Stimulated activated naive CD4-positive, alpha-beta T cell treated with Interleukin-2 at 50 U/mL for 16 hours (primary cell): ENCODE measurements around the gene DIPK2A.

Experiments used
- DNase-seq: peaks from one replicate; lab custom pipeline; 2025; lab: John Stamatoyannopoulos, UW

DIPK2A gene, protein sequence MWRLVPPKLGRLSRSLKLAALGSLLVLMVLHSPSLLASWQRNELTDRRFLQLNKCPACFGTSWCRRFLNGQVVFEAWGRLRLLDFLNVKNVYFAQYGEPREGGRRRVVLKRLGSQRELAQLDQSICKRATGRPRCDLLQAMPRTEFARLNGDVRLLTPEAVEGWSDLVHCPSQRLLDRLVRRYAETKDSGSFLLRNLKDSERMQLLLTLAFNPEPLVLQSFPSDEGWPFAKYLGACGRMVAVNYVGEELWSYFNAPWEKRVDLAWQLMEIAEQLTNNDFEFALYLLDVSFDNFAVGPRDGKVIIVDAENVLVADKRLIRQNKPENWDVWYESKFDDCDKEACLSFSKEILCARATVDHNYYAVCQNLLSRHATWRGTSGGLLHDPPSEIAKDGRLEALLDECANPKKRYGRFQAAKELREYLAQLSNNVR

DNA sequence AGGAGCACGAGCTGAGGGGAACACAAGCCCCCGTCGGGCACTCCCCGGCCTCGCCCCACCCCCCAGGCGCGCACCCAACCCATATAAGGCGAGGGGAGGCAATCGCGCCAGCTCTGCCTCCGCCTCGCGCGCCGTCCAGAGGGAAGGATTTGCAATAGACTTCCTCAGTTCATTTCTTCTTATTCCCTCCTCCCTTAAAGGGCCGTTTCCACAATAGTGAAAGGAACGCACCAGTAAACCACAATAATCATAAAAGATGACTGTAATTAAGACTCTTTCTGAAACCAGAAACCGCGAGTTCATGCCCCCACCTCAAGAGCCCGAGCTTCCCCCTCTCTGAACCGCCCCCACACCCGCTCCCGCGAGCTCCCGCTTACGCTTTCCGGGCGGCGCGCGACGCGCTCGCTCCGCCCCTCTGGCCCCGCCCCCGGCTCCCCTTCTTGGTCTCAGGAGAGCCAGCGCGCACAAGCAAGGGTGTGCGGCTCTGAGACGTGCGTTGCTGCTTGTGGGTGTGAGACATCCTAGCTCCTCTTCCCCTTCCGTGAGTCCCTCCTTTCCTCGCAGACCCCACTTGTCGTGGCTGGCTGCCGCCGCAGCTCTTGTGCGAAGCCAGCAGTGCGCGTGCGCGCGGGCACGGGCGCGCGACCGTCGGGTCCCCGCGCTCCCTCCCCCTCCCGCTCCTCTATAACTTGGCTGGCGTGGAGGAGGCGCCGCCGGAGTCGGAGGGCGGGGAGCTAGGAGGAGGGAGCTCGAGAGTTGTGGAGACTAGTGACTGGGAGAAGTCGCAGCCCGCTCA is at the start of gene DIPK2A:
DIPK2A (plus strand) TSS at position 465 of the 796 bp plus-strand sequence. CDS start 510 bp downstream, outside the sequence.
- peak; percentile 94 for DNase-seq

DNA sequence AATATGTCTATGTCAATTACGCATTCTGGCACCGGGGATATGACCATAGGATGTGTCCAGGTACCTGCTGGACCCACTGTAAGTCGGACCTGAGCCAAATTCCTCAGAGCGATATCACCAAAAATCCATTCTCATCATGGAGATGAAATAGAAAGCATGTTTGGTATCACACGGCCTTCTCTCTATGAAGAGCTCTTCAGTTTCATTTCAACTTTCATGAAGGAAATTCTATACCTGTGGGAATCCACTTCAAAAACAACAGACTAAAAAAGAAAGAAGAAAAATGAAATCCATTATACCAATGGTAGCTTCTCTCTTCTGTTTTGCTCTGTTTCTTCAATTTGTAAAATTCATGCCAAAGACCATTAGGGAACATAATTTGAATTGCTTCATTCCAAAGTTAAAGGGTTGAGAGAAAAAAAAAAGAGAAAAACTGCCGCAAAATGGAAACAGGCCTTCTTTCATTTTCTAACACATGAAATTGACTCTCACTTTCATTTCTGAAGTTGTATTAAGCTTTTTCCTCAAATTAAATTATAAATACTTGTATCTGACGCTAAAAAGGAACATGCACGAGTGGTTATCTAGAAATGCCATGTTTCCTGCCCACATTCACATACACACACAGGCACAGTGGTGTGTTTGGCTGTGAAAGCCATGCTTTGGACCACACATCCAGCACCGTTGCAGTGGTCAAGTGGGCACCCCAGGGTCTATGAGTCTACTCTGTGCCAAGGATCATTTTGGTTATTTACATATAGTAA is 46.9 kb upstream of the DIPK2A start:
- DNase-seq: no peak

DNA sequence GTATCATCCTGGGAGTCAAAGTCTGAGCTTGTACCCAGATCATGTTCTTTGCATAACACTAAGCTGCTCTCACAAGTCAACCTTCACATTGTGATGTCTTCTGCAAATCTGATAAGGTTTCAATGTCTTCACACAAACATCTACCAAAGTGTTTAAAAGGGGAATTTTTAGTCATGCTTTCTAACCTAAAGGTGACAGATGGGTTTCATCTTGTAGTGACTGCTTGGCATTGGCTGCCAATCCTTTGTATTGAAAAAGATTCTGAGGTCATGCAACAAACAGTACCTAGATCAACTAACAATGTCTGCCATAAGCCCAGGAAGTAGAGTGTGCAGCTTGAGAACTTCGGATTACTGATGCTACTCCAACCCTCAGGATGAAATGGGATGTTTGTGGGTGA is 43.6 kb upstream of the DIPK2A start:
- DNase-seq: no peak

DNA sequence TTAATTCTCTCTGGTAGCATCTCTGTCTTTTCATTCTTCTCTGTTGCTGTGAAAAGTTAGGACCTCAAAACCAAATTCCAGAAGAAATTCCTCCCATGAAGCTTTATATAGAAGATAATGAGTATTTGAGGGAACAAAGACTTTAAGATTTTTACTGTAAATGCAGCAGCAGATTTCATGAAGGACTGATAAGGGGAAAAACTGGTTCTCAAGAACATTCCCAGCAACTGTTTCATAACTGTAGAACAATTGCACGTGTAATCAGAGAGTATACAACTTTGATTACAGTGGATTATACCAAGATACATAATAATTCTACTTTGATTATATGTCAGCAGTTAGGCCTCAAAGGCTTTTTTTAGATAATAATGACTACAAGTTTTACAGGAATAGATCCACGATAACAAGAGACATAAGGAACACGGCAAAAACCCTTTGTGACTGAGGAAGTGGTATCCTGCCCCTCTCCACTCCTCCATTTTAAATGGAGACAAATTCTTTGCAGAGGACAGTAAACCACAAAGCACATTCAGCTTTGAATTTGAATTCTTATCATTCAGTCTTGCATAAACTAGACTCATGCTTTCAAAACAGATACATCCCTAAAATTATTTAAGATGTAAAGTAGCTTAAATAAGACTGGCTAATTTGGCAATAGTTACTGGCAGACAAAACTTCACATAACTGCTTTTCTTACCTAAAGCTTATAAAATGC is 42.9 kb upstream of the DIPK2A start:
- DNase-seq: no peak

DNA sequence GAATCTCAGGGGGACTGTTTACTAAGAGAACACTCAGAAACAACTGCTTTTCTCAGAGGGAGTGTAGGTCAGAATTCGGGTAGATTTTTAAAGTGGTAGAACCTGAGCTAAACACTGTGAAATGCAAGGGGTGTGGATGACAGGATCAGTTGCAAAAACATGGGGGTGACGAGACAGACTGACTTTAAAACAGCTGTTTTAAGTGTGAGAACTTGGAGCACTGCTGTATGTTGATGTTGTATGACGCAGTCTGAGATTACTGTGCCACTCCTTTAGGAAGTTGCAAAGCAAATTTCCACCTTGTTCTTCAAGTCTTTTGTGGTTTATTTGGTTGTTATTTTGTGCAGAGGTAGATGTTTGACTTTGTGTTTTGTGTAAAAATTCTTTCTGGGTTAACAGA is 36.8 kb upstream of the DIPK2A start:
- no peak for DNase-seq

DNA sequence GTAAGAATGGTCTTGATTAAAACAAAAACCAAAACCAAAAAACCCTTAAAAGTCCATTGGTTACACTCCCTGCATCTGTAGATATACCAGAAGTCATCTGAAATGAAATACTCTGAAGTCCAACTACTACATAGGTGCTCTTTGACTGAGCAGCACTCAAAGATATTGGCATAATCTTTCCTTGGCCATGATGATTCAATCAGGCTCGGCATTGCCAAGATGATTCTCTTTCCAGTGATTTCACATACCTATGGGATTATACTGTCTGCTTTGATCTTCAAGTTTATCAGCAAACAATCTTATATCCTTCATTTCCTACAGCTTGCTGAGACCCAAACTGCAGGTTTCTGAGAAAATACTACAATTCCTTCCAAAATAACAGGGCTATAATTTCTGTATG is 35.9 kb upstream of the DIPK2A start:
- no peak for DNase-seq

DNA sequence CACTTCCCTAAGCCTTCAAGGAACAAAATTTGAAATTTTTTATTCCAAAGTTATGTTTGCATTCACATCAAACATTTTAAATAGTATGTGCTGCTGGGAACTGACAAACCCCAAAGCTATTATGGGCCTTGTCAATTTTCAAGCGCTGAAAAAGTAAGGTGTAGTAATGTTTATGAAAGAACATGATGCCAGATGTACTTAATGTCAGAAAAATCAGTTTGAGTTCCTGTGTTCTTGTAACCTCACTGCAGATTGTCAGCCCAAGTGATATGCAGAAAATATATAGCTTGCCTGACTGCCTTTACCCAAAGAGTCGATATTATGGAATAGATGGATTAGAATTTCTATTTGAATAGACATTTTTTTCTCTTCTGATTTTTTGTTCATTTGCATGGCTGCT is 20.8 kb upstream of the DIPK2A start:
- DNase-seq: no peak

DNA sequence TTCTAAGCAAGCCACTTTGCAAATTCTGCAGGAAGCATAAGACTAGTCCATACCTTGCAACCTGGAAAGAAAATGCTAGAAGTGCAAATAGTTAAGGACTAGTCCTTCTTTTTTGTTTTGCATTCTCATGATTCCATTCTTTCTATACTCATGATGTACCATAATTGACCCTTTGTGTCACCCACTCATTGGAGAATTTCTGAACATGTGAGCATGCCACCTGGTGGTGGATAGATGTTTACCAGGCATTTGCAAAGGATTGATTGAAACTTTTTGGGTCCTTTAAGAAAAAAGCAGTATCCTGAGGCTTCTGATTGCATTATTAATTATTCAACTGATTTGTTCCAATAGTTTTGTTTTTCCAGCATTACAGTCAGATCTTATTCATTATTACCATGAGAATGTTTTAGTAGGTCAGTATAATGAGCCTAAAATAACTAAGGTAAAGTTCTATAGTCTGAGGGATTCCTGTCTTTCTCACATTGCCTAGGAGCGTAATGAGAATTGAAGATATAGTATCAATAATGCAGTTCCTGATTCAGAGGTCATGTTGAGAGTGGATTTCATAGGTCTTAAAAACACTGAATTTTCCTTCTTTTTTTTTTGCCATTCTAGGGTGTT is 20.2 kb upstream of the DIPK2A start:
- peak; percentile 12 for DNase-seq

DNA sequence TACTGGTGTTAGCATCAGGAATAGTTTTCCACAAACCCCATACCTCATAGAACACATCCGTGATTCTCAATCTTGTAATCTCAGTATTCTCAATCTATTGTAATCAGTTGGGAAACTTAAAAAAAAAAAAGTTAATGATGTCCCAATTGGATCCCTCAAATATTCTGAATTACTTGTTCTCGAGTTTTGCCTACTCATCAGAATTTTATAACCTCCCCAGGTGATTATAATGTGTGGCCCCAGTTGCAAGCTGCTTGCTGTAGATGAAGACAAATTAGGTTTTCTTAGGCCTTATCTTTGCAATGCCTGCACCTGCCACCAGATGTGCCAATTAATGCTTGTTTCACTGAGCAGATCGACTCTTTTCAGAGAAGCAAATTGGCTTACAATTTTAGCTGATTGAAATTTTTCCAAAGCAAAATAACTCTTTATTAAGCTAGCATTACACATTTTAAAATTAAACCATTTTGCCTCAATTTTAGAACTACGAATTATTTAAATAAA is 19.0 kb upstream of the DIPK2A start:
- no peak for DNase-seq

DNA sequence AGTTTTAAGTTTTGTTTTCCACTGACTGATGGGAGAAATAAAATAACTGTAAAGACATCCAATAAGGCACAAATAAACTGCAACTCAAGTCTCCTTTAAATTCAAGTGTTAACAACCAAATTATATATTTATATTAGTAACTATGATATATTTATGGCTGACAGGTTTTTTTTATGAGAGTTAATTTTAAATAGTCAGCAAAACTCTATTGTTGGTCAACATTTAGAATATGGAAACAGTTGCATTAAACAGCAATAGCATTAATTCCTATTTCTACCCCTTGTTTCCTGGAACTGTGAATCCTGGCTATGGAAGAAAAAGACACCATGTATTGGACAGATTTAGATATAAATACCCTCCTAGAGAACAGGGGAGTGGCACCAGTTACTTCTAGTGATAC is 16.5 kb upstream of the DIPK2A start:
- no peak for DNase-seq

DNA sequence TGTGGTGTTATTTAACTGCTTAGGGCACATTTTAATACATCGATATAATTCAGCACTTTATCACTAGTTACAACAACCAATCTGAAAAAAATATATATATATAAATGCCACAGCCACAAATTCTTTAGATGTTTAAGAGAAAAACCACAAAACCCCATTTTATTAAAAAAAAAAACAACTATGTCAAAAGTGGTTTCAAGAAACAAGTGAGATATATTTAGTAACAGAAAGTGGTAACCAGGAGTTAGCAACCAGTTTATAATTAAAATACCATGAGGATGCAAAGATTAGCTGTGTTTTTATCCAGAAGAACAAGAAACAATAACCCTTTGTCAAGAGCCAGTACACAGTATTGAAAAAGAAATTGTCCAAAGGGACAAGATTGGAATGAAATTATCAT is 14.8 kb upstream of the DIPK2A start:
- no peak for DNase-seq

DNA sequence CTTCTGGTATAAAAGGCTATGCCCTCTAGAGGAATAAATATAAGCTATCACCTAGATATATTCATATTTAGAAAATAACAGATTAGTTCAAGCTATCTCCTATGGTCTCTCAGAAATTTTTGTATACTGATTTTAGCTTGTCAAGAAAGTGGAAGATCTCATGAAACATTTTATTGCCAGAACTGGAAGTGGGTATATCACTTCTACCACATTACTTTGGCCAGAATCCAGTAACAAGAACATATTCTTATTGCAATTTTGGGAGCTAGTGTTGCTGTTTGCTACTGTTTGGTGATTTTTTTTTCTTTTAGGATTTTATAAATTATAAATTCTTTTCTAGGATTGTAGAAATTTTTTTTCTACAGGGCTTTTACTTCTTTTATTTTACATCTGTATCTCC is 14.2 kb upstream of the DIPK2A start:
- no peak for DNase-seq

DNA sequence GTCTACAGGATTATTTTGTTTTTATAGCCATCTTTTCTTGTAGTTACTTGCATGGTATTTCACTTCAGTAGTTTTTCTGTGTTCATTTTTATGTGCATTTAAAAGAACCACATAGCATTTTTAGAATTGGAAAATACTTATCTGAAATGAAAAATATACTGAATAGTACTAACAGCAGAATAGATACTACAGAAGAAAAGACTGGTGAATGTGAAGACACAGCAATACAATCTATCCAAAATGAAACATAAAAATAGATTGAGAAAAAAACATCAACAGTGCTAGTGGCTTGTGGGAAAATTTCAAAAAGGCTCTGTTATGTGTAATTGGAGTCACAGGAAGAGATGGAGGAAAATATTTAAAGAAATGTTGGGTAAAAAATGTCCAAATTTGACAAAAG is 12.7 kb upstream of the DIPK2A start:
- no peak for DNase-seq

DNA sequence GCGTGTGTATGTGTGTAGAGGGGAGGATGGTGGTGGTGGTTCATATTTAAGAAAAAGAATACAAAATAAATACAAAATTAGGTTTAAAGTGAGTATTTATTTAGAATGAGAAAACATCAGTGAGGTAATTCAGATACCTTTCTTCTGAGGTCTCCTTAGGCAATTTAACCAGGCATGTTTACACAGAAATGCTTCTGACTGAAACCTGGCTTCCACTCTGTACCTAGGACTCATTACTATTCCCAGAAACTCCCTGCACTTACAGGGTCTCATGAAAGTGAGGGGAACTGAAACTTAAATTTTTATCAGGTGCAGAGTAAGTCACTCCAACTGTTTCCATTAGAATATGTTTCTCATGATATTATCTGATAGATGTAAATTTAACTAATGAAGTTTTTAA is 10.3 kb upstream of the DIPK2A start:
- DNase-seq: no peak

DNA sequence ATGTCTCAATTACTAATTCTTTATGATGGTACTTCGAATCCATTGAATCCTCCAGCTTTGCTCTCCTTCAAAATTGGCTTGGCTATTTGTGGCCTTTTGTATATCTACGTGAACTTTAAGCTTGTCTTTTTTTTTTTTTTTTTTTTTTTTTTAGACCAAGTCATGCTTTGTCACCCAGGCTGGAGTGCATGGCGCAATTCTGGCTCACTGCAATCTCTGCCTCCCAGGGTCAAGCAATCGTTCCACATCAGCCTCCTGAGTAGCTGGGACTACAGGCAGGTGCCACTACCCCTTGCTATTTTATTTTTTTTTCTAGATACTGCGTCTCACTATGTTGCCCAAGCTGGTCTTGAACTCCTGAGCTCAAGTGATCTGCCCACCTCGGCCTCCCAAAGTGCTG is 7.7 kb upstream of the DIPK2A start:
- no peak for DNase-seq

DNA sequence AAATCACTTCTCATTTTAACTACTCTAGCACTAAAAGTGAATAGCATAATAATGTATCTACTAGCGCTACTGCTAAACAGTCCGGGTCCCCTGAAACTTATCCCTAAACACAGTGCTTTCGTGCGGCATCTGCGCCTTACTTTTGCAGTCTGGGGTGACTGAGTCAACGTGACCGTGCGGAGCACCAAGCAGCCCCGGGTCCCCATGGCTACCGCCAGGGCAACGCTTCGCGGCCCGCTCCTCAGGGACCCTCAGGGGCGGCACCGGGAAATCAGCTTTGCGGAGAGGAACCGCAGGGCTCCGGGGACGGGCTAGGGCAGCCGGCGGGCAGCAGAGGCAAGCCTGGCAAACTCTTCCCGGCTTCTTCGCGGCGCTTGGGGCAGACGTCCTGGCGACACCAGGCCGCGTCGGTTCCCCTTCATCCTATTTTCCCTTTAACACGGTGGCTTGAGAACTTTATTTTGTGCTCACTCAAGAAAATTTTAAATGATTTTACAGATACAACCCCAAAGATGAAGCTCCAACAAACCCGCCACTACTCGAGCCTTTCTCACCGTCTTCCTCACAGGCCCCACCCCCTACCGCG is 757 bp upstream of the DIPK2A start:
- DNase-seq: peak; percentile 48

DNA sequence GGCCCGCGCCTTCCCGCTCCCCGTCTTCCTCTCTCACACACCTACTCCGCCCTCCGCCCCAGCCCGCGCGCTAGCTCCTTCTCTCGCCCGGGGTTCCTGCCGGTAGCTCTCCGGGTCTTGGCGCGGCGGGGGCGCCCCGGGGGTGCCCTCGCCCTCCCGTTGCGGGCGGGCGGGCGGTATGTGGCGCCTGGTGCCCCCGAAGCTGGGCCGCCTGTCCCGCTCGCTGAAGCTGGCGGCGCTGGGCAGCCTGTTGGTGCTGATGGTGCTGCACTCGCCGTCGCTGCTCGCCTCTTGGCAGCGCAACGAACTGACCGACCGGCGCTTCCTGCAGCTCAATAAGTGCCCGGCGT is 507 bp downstream of the DIPK2A start:
- DNase-seq: peak; percentile 59

DNA sequence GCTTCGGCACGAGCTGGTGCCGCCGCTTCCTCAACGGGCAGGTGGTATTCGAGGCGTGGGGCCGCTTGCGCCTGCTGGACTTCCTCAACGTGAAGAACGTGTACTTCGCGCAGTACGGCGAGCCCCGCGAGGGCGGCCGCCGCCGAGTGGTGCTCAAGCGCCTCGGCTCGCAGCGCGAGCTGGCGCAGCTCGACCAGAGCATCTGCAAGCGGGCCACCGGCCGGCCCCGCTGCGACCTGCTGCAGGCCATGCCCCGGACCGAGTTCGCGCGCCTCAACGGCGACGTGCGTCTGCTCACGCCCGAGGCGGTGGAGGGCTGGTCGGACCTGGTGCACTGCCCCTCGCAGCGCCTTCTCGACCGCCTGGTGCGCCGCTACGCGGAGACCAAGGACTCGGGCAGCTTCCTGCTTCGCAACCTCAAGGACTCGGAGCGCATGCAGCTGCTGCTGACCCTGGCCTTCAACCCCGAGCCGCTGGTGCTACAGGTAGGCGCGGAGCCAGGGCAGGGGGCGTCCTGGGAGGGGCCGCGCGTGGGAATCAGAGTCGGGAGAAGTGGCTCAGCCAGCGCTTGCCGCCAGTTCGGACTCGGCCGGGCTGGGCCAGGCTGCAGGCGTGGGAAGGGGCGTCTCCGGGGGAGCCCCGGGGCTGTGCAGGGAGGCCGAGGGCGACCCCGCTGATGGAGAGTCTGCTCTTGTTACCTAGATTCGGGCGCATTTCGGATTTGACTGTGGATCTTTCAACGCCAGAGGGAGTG is 1.1 kb downstream of the DIPK2A start:
- peak; percentile 59 for DNase-seq

DNA sequence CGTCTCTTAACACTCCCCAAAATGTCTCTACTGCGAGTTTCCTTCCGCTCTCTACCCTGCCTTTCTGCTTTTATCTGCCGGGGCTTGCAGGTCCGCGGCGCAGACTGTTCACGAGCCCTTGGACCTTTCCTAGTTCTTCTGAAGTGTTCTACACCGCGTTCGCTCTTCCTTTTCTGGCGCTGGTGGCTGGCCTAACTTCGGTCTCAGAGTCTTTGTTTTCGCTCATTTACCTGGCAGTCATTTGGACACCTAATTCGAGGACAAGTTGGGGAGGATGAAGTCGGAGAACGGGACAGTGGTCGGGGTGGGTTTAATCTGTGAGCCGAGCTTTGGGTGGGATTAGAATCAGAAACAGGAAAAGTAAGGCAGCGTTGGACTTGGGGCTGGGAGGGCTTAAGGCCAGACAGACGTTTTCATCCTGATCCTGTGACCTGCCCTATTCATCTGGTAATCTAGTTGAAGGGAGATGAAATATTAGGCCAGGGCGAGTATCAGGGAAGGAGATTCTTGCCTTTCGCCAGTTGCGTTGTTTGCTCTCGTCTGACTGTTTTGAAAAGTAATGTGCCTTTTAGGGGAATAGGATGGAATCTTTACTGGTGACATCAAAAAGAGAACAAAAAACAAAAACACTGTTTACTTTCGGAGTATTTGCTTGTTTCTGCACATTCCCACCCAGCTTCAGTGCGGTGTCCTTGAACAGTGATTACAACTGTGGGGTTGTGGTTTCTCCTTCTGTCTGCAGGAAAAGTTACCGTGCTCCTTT is 1.8 kb downstream of the DIPK2A start:
- no peak for DNase-seq
